Choroid plexus epithelial cell (primary cell): ENCODE data around the gene ABHD2.

ENCODE experiments used
- DNase-seq: peaks from one replicate; pipeline ENCODE4 v3.0.0-alpha.2; 2010; ENCODE audit warnings: low read depth
- H3K4me3 ChIP-seq: 2 replicates; pipeline ENCODE4 v1.5.1; 2011; ENCODE audit warnings: low read depth, mild to moderate bottlenecking, control low read depth, low read length, moderate library complexity
- CTCF ChIP-seq: conservative IDR thresholded peaks from 2 replicates; pipeline ENCODE4 v1.5.1; 2011; ENCODE audit warnings: low read depth, mild to moderate bottlenecking, control low read depth, inconsistent platforms, low read length, moderate library complexity

ABHD2 gene

DNA sequence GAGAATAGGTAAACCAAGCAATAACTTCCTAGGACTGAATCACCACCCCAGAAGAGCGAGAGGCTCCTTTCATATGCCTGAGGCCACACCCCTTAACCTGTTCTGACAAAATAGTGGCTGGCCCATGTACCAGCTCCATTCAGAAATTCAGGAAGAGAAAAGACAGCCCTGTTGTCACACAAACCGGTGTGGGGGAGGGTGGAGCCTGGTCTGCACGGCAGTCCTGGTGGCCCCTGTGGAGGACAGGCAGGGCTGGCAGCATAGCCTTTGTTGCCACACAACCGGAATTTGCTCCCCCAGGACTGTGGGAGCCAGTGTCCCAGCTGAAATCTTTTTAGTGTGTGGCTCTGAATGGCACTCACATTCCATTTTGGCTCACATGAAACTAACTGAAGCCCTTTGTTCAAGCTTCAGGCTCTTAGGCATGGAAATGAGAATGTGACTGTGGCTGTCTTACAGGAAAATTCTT is 109.3 kb downstream of the ABHD2 start:
- TF ChIP-seq CTCF: no peak
- H3K4me3 ChIP-seq: no peak overlapping the region
- DNase-seq: no peak

DNA sequence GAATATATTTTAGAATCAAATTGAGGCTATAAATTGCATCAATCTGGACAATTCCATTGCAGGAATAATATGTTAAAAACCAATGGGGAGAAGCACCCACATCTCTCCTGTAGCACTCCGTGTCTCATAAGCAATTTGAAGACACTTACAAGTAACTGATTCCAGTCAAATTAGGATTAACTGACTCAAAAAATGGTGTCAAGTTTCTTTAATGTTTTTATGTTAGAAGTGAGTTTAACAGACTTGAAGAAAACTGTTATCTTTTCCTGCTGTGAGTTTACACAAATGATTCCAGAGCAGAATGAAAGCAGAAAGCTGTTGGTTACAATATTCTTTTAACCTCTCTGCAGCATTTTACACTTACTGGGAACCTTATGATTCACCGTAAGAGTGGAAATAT is 109.9 kb downstream of the ABHD2 start:
- DNase-seq: peak; percentile 26
- TF ChIP-seq CTCF: no peak
- H3K4me3 ChIP-seq: no peak overlapping the region

- DNase-seq: no peak
- no peak overlapping the region for H3K4me3 ChIP-seq
- TF ChIP-seq CTCF: no peak
Observed at GRCh38 chr15:89198934-89199333, 110.7 kb downstream of the ABHD2 start.

DNA sequence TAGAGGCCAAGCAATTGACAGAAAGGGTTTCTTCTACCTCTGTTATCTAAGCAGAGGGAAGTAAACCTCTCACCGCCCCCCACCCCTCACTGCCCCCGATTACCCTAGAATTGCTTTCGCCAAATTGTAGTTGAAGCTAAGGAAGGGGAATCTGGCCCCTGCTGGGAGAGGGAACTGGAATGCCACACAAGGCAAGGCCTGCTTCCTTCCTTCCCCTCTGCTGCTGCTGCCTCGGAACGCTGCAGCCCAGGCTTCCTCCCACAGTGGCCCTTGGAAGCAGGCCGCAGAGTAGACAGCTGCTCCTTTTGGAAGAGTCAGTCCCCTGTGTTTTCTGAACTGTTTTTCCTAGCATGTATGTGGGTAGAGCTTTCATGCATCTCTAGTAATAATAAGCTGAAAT is 111.5 kb downstream of the ABHD2 start:
- no peak for TF ChIP-seq CTCF
- H3K4me3 ChIP-seq: no peak overlapping the region
- no peak for DNase-seq

GRCh38 chr15:89200182-89200581 is 111.9 kb downstream of the ABHD2 start:
- no peak for TF ChIP-seq CTCF
- DNase-seq: no peak
- no peak overlapping the region for H3K4me3 ChIP-seq

DNA sequence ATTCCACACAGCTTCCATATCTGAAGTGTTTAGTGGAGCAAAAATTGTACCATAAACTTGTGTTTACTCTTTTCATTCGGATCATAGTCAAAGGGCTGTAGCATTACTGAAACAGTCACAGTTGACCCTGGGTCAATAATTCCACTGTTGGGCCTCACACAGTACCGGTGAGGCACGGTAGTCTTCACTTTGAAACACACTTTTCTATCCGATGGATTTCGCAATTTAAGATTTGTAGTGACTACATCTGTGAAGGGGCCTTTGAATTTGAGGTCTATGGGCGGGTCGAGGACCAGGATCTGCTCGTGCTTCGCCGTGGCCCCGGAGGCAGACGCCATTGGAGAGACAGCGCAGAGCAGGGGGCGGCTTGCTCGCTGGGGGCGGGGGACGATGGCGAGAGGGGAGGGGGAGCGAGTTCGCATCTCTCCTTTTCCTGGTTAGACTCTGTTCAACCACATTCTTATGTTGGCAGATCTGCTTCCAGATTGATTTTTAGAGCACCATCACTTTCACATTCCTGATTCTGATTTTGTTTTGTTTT is 113.3 kb downstream of the ABHD2 start:
- no peak for TF ChIP-seq CTCF
- H3K4me3 ChIP-seq: no peak overlapping the region
- DNase-seq: no peak

DNA sequence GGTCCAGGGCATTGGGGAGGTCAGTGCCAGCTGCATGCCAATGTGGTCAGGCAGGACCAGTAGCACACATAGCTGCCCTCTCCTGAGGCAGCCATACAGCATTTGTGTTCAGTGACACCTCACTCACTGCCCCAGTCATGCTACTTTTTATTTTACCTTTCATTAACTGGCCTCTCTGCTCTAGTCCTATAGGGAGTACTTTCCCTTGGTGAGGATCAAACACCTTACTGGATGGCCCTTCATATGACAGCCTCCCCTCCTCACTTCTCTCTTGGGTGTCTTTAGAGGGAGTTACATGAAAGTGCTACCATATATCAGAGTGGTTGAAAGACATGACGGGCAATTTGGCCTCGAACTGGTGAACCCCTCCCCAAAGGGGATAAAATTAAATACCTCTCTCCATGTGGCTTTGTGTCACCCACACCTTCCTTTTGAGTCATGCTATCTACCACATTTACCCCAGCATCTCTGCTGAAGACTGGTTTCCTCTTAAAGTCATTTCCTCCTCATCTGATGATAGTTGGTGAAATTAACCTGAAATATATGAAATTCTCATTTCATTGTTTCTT is 115.5 kb downstream of the ABHD2 start:
- no peak for DNase-seq
- H3K4me3 ChIP-seq: no peak overlapping the region
- TF ChIP-seq CTCF: no peak
